Hindlimb muscle (tissue), 1 donor: ENCODE data around the gene CTRB2. TPM values are rescaled to one million over a fixed set of nuclear protein-coding genes. Genes with fewer than 3 reads are reported as not detected.

Source experiments
- polyA plus RNA-seq: library from polyadenylated mRNA; unstranded; fragments of 120-200 nt; gene quantifications from one replicate; pipeline ENCODE4 v1.2.1, GENCODE V29; 2013; ENCODE audit not compliant: insufficient read length

CTRB2 gene
- polyA plus RNA-seq, 1 donor = 0.23 TPM

Other genes starting within 250 kb of the CTRB2 start
- 58.0 TPM for gene WDR59, start 222.0 kb downstream of the CTRB2 start, polyA plus RNA-seq
- 53.4 TPM for gene ZNRF1, start 208.1 kb downstream of the CTRB2 start, polyA plus RNA-seq
- gene LDHD, start 90.4 kb downstream of the CTRB2 start, polyA plus RNA-seq = 3.7 TPM
- gene ZFP1, start 58.6 kb downstream of the CTRB2 start, polyA plus RNA-seq = 11.9 TPM
- 0.15 TPM for gene CTRB1, start 11.8 kb upstream of the CTRB2 start, polyA plus RNA-seq
- gene BCAR1, start 44.5 kb upstream of the CTRB2 start, polyA plus RNA-seq = 69.4 TPM
- gene CFDP1, start 226.3 kb upstream of the CTRB2 start, polyA plus RNA-seq = 73.0 TPM